Caki2 (cell line): ENCODE results near the gene DYRK1A. TPM values are rescaled to one million over a fixed set of nuclear protein-coding genes. Genes with fewer than 3 reads are reported as not detected.
"Not testable (repeated sequence)": the region's sequence is repeated elsewhere in the genome, so short reads cannot be mapped to it uniquely, and the experiment has no call there.

Experiments
- DNase-seq: peaks from one replicate; pipeline ENCODE4 v3.0.0-alpha.2; 2015; ENCODE audit warnings: low read depth
- in situ Hi-C: cut with HindIII; loops from 2 replicates; pipeline ENCODE4 v1.10.0; 2016; ENCODE audit warnings: low sequenced_read_pairs, low pct_unique_long_range_greater_than_20kb, mixed read lengths
- total RNA-seq: library from RNA; depleted of rRNA; stranded (reverse); fragments of >200 nt; shearing (Covaris generic); gene quantifications from 2 replicates; pipeline ENCODE4 v1.2.3, GENCODE V29; 2014; ENCODE audit warnings: low replicate concordance

DYRK1A gene
- total RNA-seq, 1 experiment from 2014 or later = 43.5 TPM

DNA sequence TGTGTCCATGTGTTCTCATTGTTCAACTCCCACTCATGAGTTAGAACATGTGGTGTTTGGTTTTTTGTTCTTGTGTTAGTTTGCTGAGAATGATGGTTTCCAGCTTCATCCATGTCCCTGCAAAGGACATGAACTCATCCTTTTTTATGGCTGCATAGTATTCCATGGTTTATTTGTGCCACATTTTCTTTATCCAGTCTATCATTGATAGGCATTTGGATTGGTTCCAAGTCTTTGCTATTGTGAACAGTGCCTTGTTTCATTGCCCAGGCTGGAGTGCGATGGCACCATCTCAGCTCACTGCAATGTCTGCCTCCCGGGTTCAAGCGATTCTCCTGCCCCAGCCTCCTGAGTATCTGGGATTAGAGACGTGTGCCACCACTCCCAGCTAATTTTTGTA lies 183.2 kb downstream of the DYRK1A start:
- in situ Hi-C loops, DNase-seq: not testable (repeated sequence)

DNA sequence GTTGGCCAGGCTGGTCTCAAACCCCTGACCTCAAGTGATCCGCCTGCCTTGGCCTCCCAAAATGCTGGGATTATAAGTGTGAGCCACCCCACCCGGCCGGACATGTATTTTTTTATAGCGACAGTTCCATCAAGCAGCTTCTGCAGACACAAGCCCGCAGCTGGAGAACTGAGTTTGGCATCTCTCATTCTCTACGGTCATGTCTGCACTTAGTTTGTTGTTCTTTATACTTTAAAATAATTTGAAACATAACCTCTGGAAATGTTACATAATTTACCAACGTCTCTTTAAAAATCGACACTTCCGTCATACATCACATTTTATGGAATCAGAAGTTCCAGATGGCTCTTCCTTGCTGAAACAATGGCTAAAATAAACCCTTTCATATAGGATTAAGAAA lies 183.6 kb downstream of the DYRK1A start:
- in situ Hi-C loops = no loop called here
- DNase-seq = no peak

DNA sequence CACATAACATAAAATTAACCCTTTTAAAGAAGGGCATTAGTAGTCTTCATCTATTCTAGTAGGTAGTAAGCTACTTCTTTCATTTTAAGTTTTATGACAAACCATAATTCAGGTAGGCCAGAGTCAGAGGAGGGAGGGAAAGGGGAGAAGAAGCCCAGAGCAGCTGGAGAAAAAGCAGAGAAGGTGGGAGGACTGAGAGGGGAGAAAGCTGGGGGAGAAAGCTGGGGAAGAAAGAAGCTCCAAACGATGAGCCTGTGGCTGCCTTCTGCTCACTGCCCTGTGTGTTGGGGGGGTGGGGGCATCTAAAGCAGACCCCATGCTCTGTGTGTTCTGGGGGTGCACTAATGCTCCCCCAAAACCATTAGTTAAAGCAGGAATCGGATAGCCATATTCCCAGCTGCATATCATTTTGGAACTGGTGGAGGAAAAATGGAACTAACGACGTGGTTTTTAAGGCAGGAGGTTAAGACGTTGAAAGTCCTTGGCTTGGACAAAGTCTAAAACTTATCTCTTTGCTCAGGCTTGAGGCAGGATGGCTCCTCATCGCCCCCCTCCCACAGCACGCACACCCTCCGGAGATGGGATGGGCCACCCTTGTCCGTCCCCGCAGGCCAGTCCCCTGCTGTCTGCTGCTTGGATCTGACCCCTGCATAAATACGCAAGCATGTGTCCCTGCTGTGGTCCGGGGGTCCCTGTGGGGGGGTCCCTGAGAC lies 184.2 kb downstream of the DYRK1A start:
- in situ Hi-C loops = no loop called here
- no peak for DNase-seq

DNA sequence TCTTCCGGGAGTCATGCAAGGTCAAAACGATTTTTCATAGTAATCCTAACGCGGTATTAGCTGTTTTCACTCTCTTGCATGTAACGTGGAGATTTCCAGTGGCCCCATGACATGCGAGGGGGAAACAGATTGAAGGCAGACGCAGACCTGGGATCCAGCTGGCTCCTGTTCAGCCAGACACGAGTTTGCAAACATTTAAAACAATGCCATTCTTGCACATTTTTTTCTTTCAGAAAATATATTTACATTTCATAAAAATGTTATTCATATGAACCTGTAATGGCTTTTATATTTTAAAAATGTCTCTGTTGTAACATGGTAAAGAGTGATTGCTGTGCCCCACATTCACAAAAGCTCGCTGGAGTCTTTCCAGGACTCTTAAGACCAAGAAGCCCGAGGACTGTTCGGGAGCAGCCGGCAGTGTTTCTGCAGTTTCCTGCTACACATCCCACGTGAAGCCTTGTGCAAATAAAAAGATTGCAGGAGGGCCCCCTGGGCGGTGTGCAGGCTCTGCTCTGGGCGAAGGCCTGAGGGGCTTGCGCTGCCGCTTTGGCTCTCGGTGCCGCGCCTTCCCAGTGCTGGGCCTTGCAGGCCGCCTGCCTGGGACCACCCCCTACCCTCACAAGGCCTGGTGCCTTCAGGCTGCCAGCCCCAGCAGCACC lies 184.9 kb downstream of the DYRK1A start:
- no peak for DNase-seq
- in situ Hi-C loops = no loop called here

DNA sequence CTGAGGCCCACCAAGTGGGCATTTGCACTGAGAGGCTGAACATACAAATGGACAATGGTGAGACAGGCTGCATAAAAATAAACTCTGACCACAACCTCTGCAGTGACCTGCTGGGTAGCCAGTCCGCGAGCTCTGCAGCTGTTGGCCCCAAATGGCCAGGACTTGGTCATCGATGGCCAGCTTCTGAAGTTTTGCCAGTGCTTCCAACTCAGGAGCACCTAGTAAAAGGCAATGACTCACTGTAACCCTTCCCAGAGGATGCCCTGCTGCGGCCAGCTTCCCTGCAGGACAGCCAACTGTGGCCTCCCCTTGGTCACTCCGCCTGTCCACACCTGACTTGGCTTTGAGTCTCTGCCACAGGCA lies 185.4 kb downstream of the DYRK1A start:
- no peak for DNase-seq
- in situ Hi-C loops = no loop called here

DNA sequence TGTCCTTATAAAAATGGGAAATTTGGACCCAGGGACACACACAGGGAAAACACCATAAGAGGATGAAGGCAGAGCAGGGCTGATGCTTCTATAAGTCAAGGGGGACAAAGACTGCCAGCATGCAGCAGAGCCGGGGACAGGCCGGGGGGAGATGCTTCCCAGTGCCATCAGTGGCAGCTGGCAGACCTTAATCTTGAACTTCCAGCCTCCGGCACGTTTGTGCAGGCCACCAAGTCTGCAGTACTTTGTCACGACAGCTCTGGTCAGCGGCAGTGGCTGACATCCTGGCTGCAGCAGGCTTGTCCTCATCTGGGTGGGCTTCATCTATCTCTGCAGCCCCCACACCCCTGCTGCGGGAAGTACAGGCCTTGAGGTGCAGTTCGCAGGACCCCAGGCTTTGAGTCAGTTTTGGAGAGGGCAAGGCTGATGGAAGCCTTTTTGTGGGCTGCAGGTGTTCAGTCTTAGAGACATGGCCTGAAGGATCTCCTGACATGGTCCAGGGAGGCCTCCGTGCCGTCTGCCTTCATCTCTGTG lies 186.0 kb downstream of the DYRK1A start:
- no peak for DNase-seq
- in situ Hi-C loops = no loop called here

DNA sequence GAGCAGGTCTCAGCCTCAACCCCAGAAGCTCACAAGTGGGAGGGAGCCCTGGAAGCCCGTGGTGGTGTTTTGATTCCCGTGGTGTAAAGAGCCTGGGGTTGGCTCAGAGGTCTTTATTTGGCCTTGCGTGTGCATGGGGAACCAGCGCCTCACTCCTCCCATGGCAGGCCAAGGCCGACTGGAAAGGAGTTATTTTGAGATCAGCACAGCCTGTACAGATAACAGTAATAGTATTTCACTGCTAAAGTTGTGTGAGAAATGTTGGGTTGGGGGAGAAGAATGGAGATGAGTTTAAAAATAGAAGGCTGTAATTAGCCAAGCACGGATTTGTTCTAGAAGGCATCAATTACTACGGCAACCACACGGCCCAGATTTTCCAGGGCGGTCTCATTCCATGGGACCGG lies 186.5 kb downstream of the DYRK1A start:
- in situ Hi-C loops = no loop called here

DNA sequence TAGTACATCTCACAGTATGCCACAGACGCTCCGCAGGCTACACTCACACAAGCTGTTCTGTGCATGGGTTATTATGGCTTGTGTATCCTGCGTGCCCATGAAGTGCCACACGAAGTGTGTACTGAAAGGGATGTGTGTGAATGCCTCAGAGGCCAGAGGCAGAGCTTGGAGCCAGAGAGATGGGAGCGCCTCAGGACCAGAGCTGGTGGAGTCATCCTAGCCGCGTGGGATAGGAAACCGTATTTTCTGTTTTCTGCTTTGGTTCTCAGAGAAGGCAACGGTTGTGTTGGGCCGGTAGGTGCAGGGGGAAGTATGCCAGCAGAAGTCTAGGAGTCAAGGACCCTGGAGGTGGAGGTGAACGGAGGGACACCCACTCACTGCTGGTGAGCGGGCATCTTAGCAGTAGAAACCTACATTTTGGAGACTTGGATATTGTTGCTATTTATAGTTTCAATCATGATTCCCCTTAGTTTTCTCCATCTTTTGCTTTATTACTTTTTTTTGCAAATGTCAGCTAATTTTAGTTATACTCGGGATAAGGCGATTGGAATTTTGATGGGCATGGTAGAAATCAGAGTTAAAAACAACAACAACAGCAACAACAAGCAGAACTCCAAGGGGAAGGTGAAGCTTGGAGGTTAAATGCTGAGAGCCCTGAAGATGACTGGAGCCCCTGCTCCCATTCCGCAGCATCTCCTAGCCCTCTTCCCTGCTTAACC lies 188.2 kb downstream of the DYRK1A start:
- DNase-seq = no peak
- in situ Hi-C loops = no loop called here

More for the DNA sequence above, 186.5 kb downstream of the DYRK1A start:
- DNase-seq = no peak

DNA sequence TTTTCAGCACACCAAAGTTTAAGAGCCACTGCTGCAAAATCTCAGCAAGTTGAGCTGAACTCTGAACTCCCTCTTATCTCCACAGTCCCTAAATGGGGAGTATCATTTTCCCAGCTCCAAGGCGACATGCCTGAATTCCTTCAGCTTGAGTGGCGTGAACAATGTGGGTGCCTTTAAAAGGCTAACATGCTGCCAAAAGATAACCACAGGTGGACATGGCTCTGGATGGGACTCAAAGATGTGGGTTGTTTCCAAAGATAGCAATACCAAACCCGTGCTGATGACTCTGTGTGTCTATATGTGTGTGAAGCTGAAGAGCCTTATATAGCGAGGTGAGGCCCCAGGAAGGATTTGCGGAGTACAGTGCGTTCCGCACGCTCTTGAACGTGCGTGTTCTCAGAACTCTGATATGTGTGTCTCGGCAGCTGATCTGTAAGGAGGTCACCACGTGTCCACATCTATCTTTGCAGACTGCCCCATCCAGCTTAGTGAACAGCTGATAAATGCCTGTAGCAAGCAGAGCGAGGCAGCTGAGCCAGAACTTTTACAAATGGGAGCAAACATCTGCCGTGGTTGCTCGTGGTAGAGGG lies 189.2 kb downstream of the DYRK1A start:
- DNase-seq = no peak
- in situ Hi-C loops = no loop called here

DNA sequence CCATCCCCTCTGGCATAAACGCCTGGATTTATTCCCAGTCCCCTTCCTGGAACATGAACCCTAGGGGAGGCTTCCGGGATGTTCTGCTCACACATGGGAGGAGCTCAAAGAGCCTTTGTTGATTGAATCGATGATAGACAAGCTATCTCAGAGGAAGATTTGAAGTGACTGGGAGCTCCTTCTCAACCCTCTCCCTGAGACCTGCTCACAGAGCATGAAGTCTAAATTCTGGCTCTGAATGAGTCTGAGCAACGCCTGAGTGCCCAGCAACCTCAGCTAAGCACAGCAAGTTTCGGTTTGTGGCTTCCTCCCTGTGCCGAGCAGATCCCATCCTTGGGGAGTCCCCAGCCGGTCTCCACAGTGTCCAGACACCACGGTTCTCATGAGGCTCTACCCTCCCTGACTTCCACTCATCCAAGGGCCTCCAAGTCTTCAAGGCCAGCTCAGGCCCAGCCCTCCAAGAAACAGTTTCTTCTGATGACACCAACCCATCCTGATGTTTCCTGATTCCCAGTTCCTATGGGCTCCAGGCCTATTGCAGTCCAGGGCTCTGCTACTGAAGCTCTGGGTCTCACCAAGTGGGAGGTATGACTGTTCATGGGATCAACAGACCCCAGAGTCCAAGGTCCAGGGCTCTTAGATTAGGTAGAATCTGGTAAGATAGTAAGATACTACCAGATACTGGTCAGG lies 190.8 kb downstream of the DYRK1A start:
- in situ Hi-C loops = no loop called here

DNA sequence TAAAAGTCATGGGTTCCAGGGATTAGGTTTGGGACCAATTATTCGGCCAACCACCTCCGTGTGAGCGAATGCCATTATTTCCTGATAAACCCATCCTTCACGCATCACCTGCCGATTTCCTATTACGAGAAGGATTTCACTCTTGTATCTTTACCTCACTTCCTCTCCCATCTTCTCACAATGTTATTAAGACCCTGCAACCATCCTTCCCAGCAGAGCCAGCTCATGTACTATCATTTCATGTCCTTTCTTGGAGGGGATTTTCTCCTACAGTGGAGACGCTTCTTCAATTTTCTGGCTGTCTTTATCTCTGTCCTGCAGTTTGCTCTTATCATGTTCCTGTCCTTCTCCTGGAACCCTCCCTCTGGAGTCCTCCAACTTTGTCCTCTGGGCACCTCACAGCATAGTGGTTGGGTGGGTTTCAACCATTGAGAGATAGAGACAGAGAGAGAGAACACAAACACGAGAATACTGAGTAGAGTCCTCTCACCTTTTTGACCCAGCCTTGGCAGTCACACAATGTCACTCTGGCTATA lies 192.2 kb downstream of the DYRK1A start:
- in situ Hi-C loops = no loop called here
- DNase-seq = no peak

More for the DNA sequence above, 190.8 kb downstream of the DYRK1A start:
- DNase-seq = peak; percentile 65

DNA sequence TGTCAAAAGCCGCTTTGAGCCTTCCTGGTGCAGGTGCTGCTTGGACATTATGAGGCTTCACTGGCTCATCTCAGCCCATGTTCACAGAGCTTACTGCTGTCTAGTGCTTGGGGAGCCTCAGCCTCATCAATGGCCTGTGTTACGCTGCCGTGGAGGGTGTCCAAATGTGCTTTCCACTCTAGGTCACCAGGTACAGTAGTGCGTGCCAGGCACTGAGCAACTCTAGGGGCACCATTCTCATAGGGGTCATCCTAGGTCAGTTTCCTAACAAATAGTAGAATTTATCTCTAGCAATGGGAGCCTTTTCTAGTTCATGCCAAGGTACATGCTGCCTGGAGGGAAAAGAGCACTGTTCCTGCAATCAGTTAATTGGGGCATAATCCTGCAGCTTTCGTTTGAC lies 193.8 kb downstream of the DYRK1A start:
- DNase-seq = no peak
- in situ Hi-C loops = no loop called here

DNA sequence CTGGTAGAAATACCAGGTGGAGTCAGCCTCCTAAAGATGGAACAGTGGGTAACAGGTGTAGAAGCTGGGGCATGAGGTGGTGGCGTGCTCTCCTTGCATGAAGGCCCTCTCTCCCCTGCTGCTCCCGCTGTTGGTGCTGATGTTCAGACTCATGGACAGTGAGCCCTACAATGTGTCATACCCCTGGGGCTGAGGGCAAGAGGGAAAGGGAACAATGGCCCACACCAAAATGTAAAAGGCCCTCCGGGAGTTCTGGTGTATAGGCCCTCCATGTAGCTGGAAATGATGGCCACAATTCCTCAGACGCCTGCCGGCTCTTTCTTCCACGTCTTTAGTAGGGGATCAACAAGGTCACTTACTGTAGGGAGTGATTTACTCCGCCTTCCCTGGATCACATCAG lies 194.9 kb downstream of the DYRK1A start:
- in situ Hi-C loops = no loop called here
- no peak for DNase-seq

DNA sequence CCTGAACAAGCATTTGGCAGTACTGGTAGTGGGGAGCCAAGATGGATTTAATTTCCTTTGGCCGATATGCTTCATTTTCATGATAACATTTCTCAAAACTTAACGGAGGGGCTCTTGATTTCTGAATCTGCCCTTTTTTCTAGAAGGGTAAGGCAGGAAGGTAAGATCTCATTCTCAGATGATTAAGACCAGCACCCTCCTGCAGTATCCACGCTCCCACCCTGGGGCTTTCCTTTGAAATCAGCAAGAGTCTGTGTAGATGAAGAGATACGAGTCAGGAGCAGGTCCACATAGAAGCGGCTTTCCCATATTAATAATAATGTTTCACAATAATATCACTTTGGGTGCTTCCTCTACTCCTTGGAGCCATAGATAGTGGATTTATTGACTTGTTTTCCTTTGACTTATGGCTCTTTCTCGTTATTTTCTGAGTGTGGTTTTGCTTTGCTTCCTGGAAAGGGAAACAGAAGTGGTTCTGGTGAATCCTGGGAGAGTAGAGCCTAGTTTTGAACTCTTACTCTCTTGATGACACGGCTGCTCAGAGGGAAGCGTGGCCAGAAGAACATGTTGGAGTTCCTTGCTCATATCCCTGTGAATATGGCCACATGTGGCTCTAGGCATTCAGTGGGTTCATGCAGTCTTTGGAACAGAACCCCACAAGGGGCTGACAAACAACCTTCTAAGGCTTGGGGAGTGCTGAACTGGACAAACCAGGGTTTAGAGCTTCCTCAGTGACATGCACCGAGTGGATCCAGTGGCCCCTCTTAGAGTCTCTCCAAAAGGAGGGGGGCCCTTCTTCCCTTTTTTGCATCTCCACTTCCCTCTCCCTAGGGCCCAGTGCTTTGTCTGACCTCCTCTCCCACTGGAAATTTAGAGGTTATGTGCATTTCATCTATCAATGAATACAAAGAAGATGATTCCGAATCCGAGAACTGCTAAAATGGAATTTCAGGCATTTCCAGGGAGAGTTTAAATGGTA lies 195.7 kb downstream of the DYRK1A start:
- no peak for DNase-seq
- in situ Hi-C loops = no loop called here

DNA sequence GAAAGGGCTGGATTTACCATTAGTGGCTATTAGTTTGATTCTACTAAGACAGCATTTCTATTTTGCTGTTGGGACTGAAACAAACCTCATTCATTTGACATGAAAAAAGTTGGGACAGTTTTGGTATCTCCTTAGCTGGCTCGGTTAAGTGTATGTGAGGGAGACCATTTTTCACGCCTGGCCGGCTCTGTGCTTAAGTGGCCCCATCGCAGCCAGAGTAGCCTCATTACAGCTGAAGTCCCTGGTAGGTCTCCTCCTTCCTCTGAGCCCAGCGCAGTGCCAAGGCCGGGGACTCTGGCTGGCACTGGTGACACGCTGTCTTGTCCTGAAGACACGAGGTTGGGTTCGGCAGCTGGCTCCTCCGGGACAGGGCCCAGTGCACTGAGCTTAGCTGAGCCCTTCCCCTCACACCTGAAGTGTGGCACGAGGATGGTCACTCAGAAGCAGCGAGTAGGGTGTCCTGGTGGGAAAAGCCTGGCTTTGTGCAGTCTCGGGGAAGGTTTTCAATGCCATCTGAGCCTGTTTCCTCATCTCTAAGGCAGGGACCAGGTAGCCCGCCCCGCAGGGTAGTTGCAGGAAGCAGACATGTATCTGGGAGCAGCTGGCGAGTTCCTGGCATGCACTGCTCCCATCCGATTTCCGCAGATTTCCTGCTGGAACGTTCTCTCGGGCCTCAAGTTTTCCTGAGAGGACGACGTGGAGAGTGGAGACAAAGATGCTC lies 196.5 kb downstream of the DYRK1A start:
- in situ Hi-C loops = no loop called here

DNA sequence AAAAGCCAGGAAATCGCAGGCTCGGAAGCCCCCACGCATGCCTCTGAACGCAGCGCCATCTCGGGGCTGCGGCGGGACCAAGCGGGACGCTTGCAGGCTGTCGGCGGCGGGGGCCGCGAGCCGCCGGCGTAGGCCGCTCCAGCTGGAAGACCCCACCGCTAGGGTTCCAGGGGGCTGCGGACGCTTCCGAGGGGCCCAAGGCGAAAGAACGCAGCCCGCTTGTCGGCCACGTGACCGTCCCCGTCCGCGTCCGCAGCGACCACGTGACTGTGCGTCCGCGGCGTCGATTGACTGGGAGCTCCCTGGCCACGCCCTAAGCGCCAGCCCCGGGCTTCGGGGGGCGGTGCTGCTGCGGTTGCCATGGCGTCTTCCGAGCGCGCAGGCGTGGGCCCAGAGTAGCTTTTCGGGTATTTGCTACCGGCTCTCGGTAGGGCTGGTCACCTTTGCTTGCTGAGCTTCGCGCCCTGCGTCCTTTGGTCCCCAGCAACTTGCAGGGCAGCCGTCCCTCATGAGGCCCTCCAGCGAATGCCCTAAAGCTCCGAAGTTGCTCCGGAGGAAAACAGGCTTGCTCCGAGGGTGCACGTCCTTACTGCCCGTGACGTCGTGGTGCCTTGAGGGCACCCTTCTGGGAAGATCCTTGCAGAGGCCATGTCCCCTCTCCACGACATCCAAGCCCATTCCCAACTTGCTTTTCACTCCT lies 197.2 kb downstream of the DYRK1A start:
- in situ Hi-C loops = no loop called here
- DNase-seq = peak; percentile 94

More for the DNA sequence above, 196.5 kb downstream of the DYRK1A start:
- DNase-seq = no peak
